Measurements from ENCODE around the gene MOK. TPM values are rescaled to one million over a fixed set of nuclear protein-coding genes. Genes with fewer than 3 reads are reported as not detected.
A peak's percentile ranks its signal among the peaks of the same experiment; 100 is the strongest.

MOK gene
- total RNA-seq, 1 experiment from 2014 or later = 2.8 TPM

DNA sequence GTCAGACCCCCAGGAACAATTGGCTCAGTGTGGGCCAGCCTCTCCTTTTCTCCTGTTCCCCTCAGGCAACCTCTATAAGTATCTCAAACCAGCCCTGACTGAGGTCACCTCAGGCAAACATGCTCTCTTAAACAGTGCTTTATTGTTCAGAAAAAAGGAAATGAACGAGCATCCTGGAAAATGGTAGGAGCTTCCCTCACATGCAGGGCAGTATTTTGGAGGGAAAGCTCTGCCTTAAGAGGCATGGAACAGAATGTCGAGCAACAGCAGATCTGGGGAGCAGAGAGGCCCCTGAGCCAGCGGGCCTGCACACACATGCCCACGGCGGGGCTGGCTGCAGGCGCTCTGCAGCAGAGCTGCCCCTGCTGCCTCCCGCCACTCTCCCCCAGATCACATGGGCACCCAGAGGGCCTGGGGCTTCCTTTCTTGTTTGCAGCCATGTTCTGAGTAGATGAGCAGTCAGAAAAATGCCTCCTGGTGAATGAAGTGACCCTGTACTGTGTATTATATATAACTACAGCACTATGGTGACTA is 42.0 kb downstream of the MOK start:
- Mint-ChIP-seq H3K4me1 (peaks cover 8 to 10% of the 10 kb centered on the region in 2 experiments; a peak in 3 of 4 replicates), H3K9me3 (no peaks in the 10 kb centered on the region), H3K27ac (no peak overlapping the region), H3K36me3 (ENCODE audit: insufficient read depth in 1 of 3, low read depth in 3 of 3) (no peaks in the 10 kb centered on the region), H3K4me3 (no peak overlapping the region), H3K27me3 (ENCODE audit: low read depth) (no peaks in the 10 kb centered on the region; the same call in 1 of the 2 replicates)
- Histone ChIP-seq H2AK5ac (ENCODE audit: insufficient read length, low read length) (no peak overlapping the region), H2AFZ (ENCODE audit: low read length) (no peak overlapping the region), H3K23ac (ENCODE audit: insufficient read length, low read depth, low read length) (no peak overlapping the region), H3K79me1 (ENCODE audit: insufficient read depth, low read depth, low read length, poor library complexity, severe bottlenecking) (no peaks in the 10 kb centered on the region), H4K8ac (replicated peaks; ENCODE audit: insufficient read length, low read depth, low read length) (no peak overlapping the region), H3K9me3 (ENCODE audit: control insufficient read depth, low read depth, low read length) (no peaks in the 10 kb centered on the region), H3K4ac (ENCODE audit: low read depth, low read length) (no peak overlapping the region), H2BK15ac (ENCODE audit: low read depth, low read length) (no peak overlapping the region), H3K18ac (ENCODE audit: insufficient read length, low read depth, low read length) (no peak overlapping the region), H3K4me2 (ENCODE audit: insufficient read depth, insufficient read length, low read length) (no peak overlapping the region), H3T11ph (ENCODE audit: low read length) (no peak overlapping the region), H4K91ac (ENCODE audit: insufficient read length, low read depth, low read length) (no peak overlapping the region), H3K23me2 (ENCODE audit: insufficient read length, low read depth, low read length, poor library complexity, severe bottlenecking) (no peaks in the 10 kb centered on the region), H2BK120ac (ENCODE audit: low read depth, low read length, poor library complexity, severe bottlenecking) (no peak overlapping the region), H2BK12ac (ENCODE audit: insufficient read length, low read depth, low read length) (no peak overlapping the region), H4K5ac (ENCODE audit: insufficient read length, low read depth, low read length) (no peak overlapping the region), H3K56ac (ENCODE audit: insufficient read length, low read depth, low read length) (no peak overlapping the region), H2BK5ac (ENCODE audit: insufficient read length, low read length) (no peak overlapping the region), H2BK20ac (ENCODE audit: low read depth, low read length, poor library complexity, severe bottlenecking) (no peak overlapping the region), H3K27ac (ENCODE audit: insufficient read length, low read depth, low read length) (no peak overlapping the region), H3K79me2 (ENCODE audit: insufficient read depth, low read length) (no peaks in the 10 kb centered on the region), H3K27me3 (ENCODE audit: insufficient read depth, low read length) (no peaks in the 10 kb centered on the region), H3K9ac (ENCODE audit: extremely low read depth, insufficient read length, low read length) (no peak overlapping the region), H4K20me1 (ENCODE audit: control insufficient read depth, insufficient read depth, insufficient read length) (no peaks in the 10 kb centered on the region), H3K4me1 (ENCODE audit: insufficient read depth, low read length) (no peaks in the 10 kb centered on the region), H3K14ac (ENCODE audit: insufficient read depth, low read length) (no peak overlapping the region)
- TF ChIP-seq, protein P1, sequence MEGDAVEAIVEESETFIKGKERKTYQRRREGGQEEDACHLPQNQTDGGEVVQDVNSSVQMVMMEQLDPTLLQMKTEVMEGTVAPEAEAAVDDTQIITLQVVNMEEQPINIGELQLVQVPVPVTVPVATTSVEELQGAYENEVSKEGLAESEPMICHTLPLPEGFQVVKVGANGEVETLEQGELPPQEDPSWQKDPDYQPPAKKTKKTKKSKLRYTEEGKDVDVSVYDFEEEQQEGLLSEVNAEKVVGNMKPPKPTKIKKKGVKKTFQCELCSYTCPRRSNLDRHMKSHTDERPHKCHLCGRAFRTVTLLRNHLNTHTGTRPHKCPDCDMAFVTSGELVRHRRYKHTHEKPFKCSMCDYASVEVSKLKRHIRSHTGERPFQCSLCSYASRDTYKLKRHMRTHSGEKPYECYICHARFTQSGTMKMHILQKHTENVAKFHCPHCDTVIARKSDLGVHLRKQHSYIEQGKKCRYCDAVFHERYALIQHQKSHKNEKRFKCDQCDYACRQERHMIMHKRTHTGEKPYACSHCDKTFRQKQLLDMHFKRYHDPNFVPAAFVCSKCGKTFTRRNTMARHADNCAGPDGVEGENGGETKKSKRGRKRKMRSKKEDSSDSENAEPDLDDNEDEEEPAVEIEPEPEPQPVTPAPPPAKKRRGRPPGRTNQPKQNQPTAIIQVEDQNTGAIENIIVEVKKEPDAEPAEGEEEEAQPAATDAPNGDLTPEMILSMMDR (conservative IDR thresholded peaks at IDR 0.05) = no peak
- peak; percentile 53 for DNase-seq
- WGBS (ENCODE audit: extremely low coverage, insufficient read length, low lambda C conversion rate) = no CpG with 5 or more reads among the region's 7 CpGs

All from H9 (cell line).